Activated naive CD4-positive, alpha-beta T cell treated with anti-CD3 and anti-CD28 coated beads, Interleukin-2, amount 10 ng/mL, durations not matched to agents 7 days and 5 days (primary cell): Measurements from ENCODE around the gene CDC42SE2.
A peak's percentile ranks its signal among the peaks of the same experiment; 100 is the strongest.
"Not testable (repeated sequence)": the region's sequence is repeated elsewhere in the genome, so short reads cannot be mapped to it uniquely, and the experiment has no call there.

Experiments used
- CTCF ChIA-PET: fragments of 350-600 bp; sonication (Branson Sonifier 250); formaldehyde crosslinking; loops from one replicate; lab custom pipeline; 2021; ENCODE audit warnings: antibody characterized with exemption; lab: Charles Lee
- DNase-seq: peaks from one replicate; pipeline ENCODE4 v3.0.0-alpha.2; 2020
- H3K27ac Mint-ChIP-seq: one replicate; pipeline ENCODE4 v1.8.0; 2021; ENCODE audit warnings: mild to moderate bottlenecking, moderate library complexity, mixed read lengths
- H3K27me3 Mint-ChIP-seq: one replicate; pipeline ENCODE4 v1.8.0; 2021; ENCODE audit warnings: mild to moderate bottlenecking, mixed read lengths
- H3K36me3 Mint-ChIP-seq: one replicate; pipeline ENCODE4 v1.8.0; 2021; ENCODE audit warnings: mixed read lengths
- H3K4me1 Mint-ChIP-seq: one replicate; pipeline ENCODE4 v1.8.0; 2021; ENCODE audit warnings: mixed read lengths
- H3K4me3 Mint-ChIP-seq: one replicate; pipeline ENCODE4 v1.8.0; 2021; ENCODE audit warnings: mild to moderate bottlenecking, moderate library complexity, mixed read lengths
- H3K9me3 Mint-ChIP-seq: one replicate; pipeline ENCODE4 v1.8.0; 2021; ENCODE audit warnings: mixed read lengths

The CDC42SE2 gene

DNA sequence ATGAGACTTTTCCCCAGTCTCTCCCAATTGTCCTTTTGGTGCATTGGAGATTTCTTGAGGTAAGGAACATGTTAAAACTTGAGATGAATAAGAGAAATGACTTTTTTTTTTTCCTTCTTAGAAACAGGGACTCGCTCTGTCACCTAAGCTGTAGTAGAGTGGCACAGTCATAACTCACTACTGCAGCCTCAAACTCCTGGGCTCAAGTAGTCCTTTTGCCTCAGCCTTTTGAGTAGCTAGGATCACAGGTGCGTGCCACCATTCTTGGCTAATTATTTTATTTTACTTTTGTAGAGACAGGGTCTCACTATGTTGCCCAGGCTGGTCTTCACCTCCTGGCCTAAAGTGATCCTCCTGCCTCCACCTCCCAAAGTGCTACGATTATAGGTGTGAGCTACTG lies 25.9 kb downstream of the CDC42SE2 start:
- Mint-ChIP-seq H3K36me3 (peaks cover 47% of the 10 kb centered on the region), H3K4me3 (peak overlapping the region; percentile 78), H3K4me1 (peaks cover 82% of the 10 kb centered on the region), H3K27ac (peak overlapping the region; percentile 93), H3K27me3 (no peaks in the 10 kb centered on the region), H3K9me3 (no peaks in the 10 kb centered on the region)
- DNase-seq, result no peak
- CTCF ChIA-PET, result interaction anchor here (0.7 to 1.3 kb wide), 3 partner anchors 9 to 93 kb away, joined by 3 to 4 read pairs (median 3); no protein-coding TSS in a partner anchor

DNA sequence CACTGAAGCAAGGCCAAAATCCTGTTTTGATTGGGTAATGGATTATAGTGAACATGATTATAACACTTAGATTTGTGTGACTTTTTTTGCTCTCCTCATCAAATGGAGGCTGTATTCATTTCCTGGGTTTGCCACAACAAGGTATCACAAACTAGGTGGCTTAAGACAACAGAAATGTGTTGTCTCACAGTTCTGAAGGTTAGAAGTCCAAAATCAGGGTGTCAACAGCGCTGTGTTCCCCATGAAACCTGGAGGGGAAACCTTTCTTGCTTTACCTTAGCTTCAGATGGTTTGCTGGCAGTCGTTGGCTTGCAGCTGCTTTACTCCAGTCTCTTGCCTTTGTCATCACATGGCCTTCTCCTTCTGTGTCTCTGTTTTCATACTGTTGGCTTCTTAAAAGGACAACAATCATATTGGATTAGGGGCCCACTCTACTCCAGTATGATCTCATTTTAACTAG lies 32.4 kb downstream of the CDC42SE2 start:
- CTCF ChIA-PET, result no interaction called here
- Mint-ChIP-seq H3K9me3 (no peaks in the 10 kb centered on the region), H3K27ac (peak overlapping the region; percentile 77), H3K4me1 (peaks cover 78% of the 10 kb centered on the region), H3K27me3 (no peaks in the 10 kb centered on the region), H3K36me3 (peaks cover 59% of the 10 kb centered on the region), H3K4me3 (no peak overlapping the region)
- peak; percentile 45 for DNase-seq

DNA sequence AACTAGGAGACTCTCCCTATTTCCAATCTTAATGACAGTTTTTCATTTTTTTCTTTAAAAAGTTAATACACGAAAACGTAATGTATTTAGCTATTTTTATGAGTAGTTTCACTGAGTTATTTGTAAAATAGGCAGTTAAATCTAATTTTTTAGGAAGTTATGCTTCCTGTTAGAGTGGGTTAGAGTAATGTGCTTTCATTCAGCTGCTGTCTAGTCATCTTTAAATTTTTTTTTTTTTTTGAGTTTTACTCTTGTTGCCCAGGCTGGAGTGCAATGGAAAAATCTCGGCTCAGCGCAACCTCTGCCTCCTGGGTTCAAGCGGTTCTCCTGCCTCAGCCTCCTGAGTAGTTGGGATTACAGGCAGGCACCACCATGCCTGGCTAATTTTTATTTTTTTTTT lies 34.0 kb downstream of the CDC42SE2 start:
- no peak for DNase-seq
- Mint-ChIP-seq H3K4me1 (peaks cover 73% of the 10 kb centered on the region), H3K9me3 (no peaks in the 10 kb centered on the region), H3K27me3 (no peaks in the 10 kb centered on the region), H3K4me3 (no peak overlapping the region), H3K27ac (no peak overlapping the region), H3K36me3 (peaks cover 60% of the 10 kb centered on the region)
- CTCF ChIA-PET, result no interaction called here

DNA sequence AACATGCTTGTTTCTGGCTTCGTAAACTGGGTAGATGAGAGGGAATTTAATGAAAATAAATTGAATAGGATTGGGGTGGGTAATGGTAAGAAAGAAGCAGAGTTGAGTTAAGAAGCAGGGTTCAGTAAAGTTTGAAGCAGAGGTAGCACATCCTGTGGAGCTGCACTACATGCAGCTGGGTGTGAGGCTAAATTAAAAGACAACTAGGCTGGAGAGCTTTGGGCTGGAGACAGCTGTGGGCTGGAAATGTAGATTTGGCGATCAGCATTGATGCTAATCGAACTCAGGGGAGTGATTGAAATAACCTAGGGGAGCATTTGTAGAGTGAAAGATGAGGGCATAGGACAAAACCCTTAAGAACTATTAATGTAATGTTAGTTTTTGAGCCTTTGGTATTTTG lies 35.6 kb downstream of the CDC42SE2 start:
- no peak overlapping the region for H3K4me3 Mint-ChIP-seq
- peaks cover 63% of the 10 kb centered on the region for H3K36me3 Mint-ChIP-seq
- no peaks in the 10 kb centered on the region for H3K9me3 Mint-ChIP-seq
- peak overlapping the region; percentile 56 for H3K27ac Mint-ChIP-seq
- no peak for DNase-seq
- CTCF ChIA-PET, result no interaction called here
- peaks cover 73% of the 10 kb centered on the region for H3K4me1 Mint-ChIP-seq
- no peaks in the 10 kb centered on the region for H3K27me3 Mint-ChIP-seq

DNA sequence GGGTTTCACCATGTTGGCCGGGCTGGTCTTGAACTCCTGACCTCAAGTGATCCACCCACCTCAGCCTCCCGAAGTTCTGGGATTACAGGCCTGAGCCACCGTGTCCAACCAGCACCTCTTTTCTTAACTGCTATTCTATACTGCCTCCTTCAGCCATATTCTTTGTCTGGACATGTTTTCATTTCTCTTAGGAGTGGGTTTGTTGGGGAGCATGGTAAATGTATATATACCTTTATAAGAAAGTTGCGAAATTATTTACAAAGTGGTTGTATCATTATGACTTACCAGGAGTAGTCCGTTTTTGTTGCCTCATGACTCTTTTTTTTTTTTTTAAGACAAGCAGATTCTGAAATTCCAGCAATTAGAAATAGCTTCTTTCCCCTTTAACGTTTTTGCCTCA lies 38.7 kb downstream of the CDC42SE2 start:
- peak overlapping the region; percentile 69 for H3K27ac Mint-ChIP-seq

DNA sequence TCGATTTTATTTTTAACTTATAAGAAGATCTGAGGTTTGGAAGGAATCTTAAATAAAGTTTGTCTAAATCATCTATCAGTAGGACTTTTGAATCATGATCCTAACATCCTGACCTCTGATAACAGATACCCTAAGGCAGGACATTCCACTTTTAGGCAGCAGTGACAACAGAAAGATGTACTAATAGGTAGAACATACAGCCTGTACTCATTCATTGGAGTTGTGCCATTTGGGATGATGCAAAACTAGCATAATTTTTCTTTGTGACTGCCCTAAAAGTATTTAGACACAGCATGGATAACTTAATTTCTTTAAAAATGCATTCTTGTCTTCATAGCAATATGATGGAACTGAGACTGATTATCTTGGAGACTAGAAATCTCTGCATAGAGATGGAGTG lies 39.7 kb downstream of the CDC42SE2 start:
- Mint-ChIP-seq H3K36me3 (peaks cover 62% of the 10 kb centered on the region), H3K9me3 (peaks cover 4% of the 10 kb centered on the region), H3K4me1 (peaks cover 63% of the 10 kb centered on the region), H3K4me3 (no peak overlapping the region), H3K27me3 (no peaks in the 10 kb centered on the region), H3K27ac (peak overlapping the region; percentile 6)
- no peak for DNase-seq
- CTCF ChIA-PET, result interaction anchor here (0.6 kb wide), 1 partner anchor 62 kb away, joined by 4 read pairs; no protein-coding TSS in a partner anchor

More for the DNA sequence above, 38.7 kb downstream of the CDC42SE2 start:
- CTCF ChIA-PET, result no interaction called here
- Mint-ChIP-seq H3K4me3 (no peak overlapping the region), H3K27me3 (no peaks in the 10 kb centered on the region), H3K9me3 (no peaks in the 10 kb centered on the region), H3K4me1 (peaks cover 65% of the 10 kb centered on the region), H3K36me3 (peaks cover 61% of the 10 kb centered on the region)
- DNase-seq, result no peak

DNA sequence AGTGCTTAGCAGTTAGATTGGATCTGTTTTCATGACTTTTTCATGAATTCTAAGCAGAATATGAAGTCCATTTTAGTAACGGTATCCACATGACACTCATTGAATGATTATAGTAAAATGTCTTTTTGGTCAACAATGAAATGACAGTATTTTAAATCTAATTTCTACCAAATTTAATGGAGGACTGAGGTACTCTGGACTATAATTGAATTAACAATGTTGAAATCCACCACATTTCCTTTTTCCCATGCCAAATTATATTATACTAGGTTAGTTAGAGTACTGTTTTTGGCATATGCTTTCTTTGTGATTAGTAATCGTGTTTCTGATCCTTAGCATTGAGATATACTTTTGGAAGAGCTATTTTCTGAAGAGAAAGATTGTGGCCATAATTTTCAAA lies 40.6 kb downstream of the CDC42SE2 start:
- Mint-ChIP-seq H3K4me1 (peaks cover 57% of the 10 kb centered on the region), H3K36me3 (peaks cover 53% of the 10 kb centered on the region), H3K27ac (peak overlapping the region; percentile 45), H3K9me3 (peaks cover 4% of the 10 kb centered on the region), H3K27me3 (no peaks in the 10 kb centered on the region), H3K4me3 (no peak overlapping the region)
- no peak for DNase-seq
- CTCF ChIA-PET, result interaction anchor here (0.7 to 1.0 kb wide), 2 partner anchors 9 to 75 kb away, joined by 3 to 4 read pairs; no protein-coding TSS in a partner anchor

DNA sequence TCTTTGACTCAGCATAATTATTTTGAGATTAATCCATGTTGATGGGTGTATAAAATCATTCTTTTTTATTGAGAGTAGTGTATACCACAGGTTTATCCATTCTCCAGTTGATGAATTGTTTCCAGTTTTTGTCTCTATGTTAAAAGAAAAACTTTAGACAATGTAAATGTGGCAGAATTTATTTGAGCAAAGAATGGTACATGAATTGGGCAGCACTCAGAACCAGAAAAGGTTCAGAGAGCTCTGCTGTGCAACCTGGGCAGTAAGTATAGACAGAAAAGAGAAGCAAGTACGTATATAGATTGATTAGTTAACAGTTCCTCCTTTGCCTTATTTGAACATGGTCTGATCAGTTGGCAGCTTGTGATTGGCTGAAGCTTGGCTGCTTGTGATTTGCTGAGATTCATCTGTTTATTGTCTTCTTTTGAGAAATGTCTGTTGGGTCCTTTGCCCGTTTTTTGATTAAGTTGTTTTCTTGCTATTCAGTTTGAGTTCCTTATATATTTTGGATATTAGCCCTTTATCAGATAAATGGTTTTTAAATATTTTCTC lies 41.4 kb downstream of the CDC42SE2 start:
- Mint-ChIP-seq H3K27ac (no peak overlapping the region), H3K4me1 (peaks cover 53% of the 10 kb centered on the region), H3K27me3 (no peaks in the 10 kb centered on the region), H3K4me3 (no peak overlapping the region), H3K36me3 (peaks cover 48% of the 10 kb centered on the region), H3K9me3 (peaks cover 4% of the 10 kb centered on the region)
- CTCF ChIA-PET, result interaction anchor here (0.7 to 1.0 kb wide), 2 partner anchors 8 to 74 kb away, joined by 3 to 4 read pairs; no protein-coding TSS in a partner anchor
- DNase-seq, result no peak

DNA sequence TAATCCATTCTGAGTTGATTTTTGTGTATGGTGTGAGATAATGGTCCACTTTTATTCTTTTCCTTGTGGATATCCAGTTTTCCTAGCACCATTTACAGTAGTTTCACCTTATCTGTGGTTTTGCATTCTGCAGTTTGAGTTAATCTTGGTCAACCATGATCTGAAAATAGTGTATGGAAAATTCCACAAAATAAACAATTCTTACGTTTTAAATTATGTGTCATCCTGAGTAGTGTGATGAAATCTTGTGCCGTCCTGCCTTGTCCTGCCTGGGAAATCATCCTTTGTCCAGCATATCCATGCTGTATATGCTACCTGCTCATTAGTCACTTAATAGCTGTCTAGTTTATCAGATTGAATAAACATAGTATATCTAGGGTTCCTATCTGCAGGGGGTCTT lies 42.1 kb downstream of the CDC42SE2 start:
- Mint-ChIP-seq H3K27ac (no peak overlapping the region), H3K4me3 (no peak overlapping the region), H3K36me3 (peaks cover 46% of the 10 kb centered on the region), H3K9me3 (peaks cover 4% of the 10 kb centered on the region), H3K27me3 (no peaks in the 10 kb centered on the region), H3K4me1 (peaks cover 54% of the 10 kb centered on the region)
- DNase-seq, result no peak
- CTCF ChIA-PET, result no interaction called here

DNA sequence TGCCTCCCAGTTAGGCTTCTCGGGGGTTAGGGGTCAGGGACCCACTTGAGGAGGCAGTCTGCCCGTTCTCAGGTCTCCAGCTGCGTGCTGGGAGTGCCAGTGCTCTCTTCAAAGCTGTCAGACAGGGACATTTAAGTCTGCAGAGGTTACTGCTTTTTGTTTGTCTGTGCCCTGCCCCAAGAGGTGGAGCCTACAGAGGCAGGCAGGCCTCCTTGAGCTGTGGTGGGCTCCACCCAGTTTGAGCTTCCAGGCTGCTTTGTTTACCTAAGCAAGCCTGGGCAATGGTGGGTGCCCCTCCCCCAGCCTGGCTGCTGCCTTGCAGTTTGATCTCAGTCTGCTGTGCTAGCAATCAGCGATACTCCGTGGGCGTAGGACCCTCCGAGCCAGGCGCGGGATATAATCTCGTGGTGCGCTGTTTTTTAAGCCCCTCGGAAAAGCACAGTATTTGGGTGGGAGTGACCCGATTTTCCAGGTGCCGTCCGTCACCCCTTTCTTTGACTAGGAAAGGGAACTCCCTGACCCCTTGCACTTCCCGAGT lies 48.5 kb downstream of the CDC42SE2 start:
- peak overlapping the region; percentile 84 for H3K27ac Mint-ChIP-seq
- H3K9me3 Mint-ChIP-seq, H3K27me3 Mint-ChIP-seq, CTCF ChIA-PET: not testable (repeated sequence)
- H3K36me3 Mint-ChIP-seq, result peaks cover 36% of the 10 kb centered on the region
- H3K4me1 Mint-ChIP-seq, result peaks cover 72% of the 10 kb centered on the region
- DNase-seq, result peak; percentile 67
- peak overlapping the region; percentile 26 for H3K4me3 Mint-ChIP-seq

DNA sequence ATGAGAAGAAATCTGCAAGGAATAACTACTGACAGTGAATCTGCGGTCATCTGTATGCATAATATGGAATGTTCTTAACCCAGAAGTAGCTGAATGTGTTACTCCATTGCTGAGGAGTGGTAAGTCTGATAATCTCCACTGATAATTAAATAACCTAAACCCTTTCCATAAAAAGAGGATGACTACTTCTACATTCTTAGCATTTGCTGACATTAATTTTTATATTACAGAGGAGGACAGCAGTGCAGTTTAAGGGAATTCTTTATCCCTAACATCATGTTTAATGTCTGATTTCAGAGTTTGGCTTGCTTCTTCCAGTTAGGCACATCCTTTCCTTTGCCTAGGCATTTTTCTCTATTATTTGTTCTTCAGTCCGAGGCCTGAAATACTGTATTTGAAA lies 52.2 kb downstream of the CDC42SE2 start:
- H3K4me3 Mint-ChIP-seq, result no peak overlapping the region
- CTCF ChIA-PET, result no interaction called here

DNA sequence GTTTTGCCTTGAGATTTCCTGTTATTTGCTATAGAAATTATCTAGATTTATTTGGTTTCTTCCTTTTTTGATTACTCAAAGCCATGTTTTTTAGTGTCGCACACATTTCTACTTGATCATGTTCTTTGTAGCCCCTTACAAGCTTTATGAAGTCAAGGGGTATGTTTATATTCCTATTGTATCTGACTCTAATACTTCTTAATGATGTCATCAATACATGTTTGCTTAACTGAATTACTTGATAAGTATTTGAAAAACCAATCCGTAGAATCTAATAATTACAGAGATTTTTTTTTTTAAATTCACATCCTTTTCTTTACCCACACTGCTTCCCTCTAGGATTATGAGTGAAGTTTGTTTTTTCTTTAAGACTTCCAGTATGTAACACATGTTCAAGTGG lies 53.0 kb downstream of the CDC42SE2 start:
- Mint-ChIP-seq H3K36me3 (peaks cover 53% of the 10 kb centered on the region), H3K4me3 (no peak overlapping the region), H3K4me1 (peaks cover 70% of the 10 kb centered on the region), H3K27ac (no peak overlapping the region), H3K9me3 (no peaks in the 10 kb centered on the region), H3K27me3 (no peaks in the 10 kb centered on the region)
- CTCF ChIA-PET, result no interaction called here
- DNase-seq, result no peak

More for the DNA sequence above, 52.2 kb downstream of the CDC42SE2 start:
- Mint-ChIP-seq H3K27ac (no peak overlapping the region), H3K9me3 (no peaks in the 10 kb centered on the region), H3K36me3 (peaks cover 50% of the 10 kb centered on the region), H3K27me3 (no peaks in the 10 kb centered on the region), H3K4me1 (peaks cover 73% of the 10 kb centered on the region)
- DNase-seq, result no peak

DNA sequence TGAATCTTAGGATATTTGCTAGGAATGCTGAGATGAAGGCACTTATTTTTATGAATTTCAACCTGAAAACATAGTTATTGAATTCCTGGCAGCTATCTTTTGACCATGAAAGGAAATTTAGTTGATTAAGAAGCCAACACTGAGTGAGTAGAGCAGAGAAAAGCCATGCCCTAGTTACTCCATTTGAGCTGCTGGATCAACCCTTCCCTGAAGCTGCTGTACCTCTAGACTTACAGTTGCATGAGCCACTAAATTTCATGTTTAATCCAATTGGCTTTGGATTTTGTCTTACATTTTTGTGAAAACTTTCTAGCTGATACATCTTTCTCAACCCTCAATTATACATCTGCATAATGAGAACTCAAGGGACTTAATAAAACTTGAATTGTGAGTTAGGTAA lies 54.6 kb downstream of the CDC42SE2 start:
- CTCF ChIA-PET, result no interaction called here
- Mint-ChIP-seq H3K36me3 (peaks cover 61% of the 10 kb centered on the region), H3K27ac (no peak overlapping the region), H3K27me3 (no peaks in the 10 kb centered on the region), H3K4me3 (no peak overlapping the region), H3K4me1 (peaks cover 65% of the 10 kb centered on the region), H3K9me3 (no peaks in the 10 kb centered on the region)
- DNase-seq, result no peak

DNA sequence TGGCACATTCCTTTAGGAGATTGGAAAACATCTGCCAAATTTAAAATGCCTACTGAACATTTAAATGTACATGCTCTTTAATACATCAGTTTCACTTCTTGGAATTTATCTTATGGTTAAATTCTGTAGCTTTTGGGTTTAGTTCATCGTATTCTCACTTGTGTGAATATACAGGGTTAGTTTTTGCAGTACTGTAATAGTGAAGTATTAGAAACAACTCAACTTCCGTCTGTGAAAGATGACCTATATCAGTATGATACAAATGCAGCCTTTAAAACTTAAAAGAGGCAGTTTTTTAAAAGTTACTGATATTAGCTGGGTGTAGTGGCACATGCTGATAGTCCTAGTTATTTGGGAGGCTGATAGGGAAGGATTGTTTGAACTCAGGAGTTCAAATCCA lies 57.2 kb downstream of the CDC42SE2 start:
- peak overlapping the region; percentile 24 for H3K27ac Mint-ChIP-seq
- no peak overlapping the region for H3K4me3 Mint-ChIP-seq
- H3K36me3 Mint-ChIP-seq, result peaks cover 56% of the 10 kb centered on the region
- DNase-seq, result no peak
- CTCF ChIA-PET, result no interaction called here
- no peaks in the 10 kb centered on the region for H3K9me3 Mint-ChIP-seq
- H3K4me1 Mint-ChIP-seq, result peaks cover 58% of the 10 kb centered on the region
- H3K27me3 Mint-ChIP-seq, result no peaks in the 10 kb centered on the region

DNA sequence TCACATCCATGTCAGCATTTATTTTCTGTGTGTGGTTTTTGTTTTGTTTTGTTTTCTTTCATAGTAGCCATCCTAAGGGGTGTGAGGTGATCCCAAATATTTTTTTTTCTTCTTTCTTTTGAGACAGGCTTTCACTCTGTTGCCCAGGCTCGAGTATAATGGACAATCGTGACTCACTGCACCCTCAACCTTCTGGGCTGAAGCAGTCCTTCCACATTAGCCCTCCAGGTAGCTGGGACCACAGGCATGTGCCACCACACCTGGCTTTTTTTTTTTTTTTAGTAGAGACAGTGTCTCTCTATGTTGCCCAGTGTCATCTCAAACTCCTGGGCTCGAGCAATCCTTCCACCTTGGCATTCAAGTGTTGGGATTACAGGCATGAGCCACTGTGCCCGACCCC lies 59.1 kb downstream of the CDC42SE2 start:
- Mint-ChIP-seq H3K4me3 (no peak overlapping the region), H3K36me3 (peaks cover 50% of the 10 kb centered on the region)
- DNase-seq, result no peak

More for the DNA sequence above, 59.1 kb downstream of the CDC42SE2 start:
- no peaks in the 10 kb centered on the region for H3K27me3 Mint-ChIP-seq
- H3K27ac Mint-ChIP-seq, result no peak overlapping the region
- no peaks in the 10 kb centered on the region for H3K9me3 Mint-ChIP-seq
- CTCF ChIA-PET, result interaction anchor here (2.1 kb wide), 1 partner anchor 59 kb away, joined by 8 read pairs; no protein-coding TSS in a partner anchor
- H3K4me1 Mint-ChIP-seq, result peaks cover 59% of the 10 kb centered on the region
